Endothelial cell of umbilical vein (primary cell): ENCODE results near the gene POU6F2. TPM values are rescaled to one million over a fixed set of nuclear protein-coding genes. Genes with fewer than 3 reads are reported as not detected.

Experiments
- BruUV-seq: library from RNA; stranded (reverse); fragments of 400-500 nt; replicated peaks from 2 replicates; lab custom pipeline; 2021; lab: Mats Ljungman, UMichigan
- CTCF ChIA-PET: fragments of 300-600, 350-600 bp; sonication (Branson Sonifier 250); formaldehyde crosslinking; loops from one replicate; lab custom pipeline; 2021; ENCODE audit warnings: antibody characterized with exemption, inconsistent platforms; lab: Charles Lee
- POLR2A ChIA-PET: fragments of 300-600, 350-600 bp; sonication (Branson Sonifier 250); formaldehyde crosslinking; loops from one replicate; lab custom pipeline; 2021; ENCODE audit warnings: antibody characterized with exemption, inconsistent platforms; lab: Charles Lee
- DNase-seq: peaks from one replicate; pipeline ENCODE4 v3.0.0-alpha.2; 2011; ENCODE audit warnings: low read depth, low spot score
- FAIRE-seq: peaks from 2 replicates; lab custom pipeline; 2011; peaks lifted over from hg19 to GRCh38; lab: Jason Lieb, UNC
- H2AFZ ChIP-seq: 2 replicates; pipeline ENCODE4 v1.6.0; 2012; ENCODE audit warnings: low read depth, low read length, control low read depth, inconsistent platforms
- H3K27ac ChIP-seq: 2 replicates; pipeline ENCODE4 v1.5.1; 2011; ENCODE audit warnings: low read depth, mild to moderate bottlenecking, control low read depth, low read length, moderate library complexity; ENCODE audit not compliant: insufficient read depth
- H3K27me3 ChIP-seq, 2 experiments: 2 replicates each; pipeline versions ENCODE4 v1.6.0 to v1.6.1; 2011; ENCODE audit warnings: low read length in 2 of 2, mixed read lengths in 1 of 2; ENCODE audit not compliant: control insufficient read depth in 2 of 2, insufficient read depth in 2 of 2
- H3K36me3 ChIP-seq, 2 experiments: 2 replicates in 1 of 2; 3 replicates in 1 of 2; pipeline ENCODE4 v1.5.1; 2011; ENCODE audit warnings: low read length in 2 of 2, mild to moderate bottlenecking in 1 of 2, moderate library complexity in 1 of 2; ENCODE audit not compliant: control insufficient read depth in 2 of 2, insufficient read depth in 2 of 2; ENCODE audit errors: extremely low read depth in 1 of 2
- H3K4me1 ChIP-seq: 3 replicates; pipeline ENCODE4 v1.5.1; 2011; ENCODE audit warnings: mild to moderate bottlenecking, low read length; ENCODE audit not compliant: control insufficient read depth, insufficient read depth; ENCODE audit errors: extremely low read depth
- H3K4me2 ChIP-seq: 2 replicates; pipeline ENCODE4 v1.6.1; 2011; ENCODE audit warnings: low read length, control low read depth, mixed read lengths; ENCODE audit not compliant: insufficient read depth
- H3K4me3 ChIP-seq, 3 experiments: fragments of 200-600 bp in 1 of 3; sonication (generic), shearing (Covaris generic) in 1 of 3; replicated peaks in 1 of 3; 2 replicates each; pipeline ENCODE4 v1.5.1; 2011 to 2016; ENCODE audit warnings: control low read depth in 3 of 3, low read length in 3 of 3, mild to moderate bottlenecking in 2 of 3, inconsistent platforms in 1 of 3, low read depth in 1 of 3, moderate library complexity in 1 of 3; ENCODE audit not compliant: insufficient read depth in 1 of 3
- H3K79me2 ChIP-seq: 2 replicates; pipeline ENCODE4 v1.6.0; 2012; ENCODE audit warnings: low read length, inconsistent platforms; ENCODE audit not compliant: control insufficient read depth, insufficient read depth
- H3K9ac ChIP-seq: replicated peaks from 2 replicates; pipeline ENCODE3; 2011; ENCODE audit warnings: low read length, control low read depth; ENCODE audit not compliant: insufficient read depth; ENCODE audit errors: extremely low read depth
- H3K9me1 ChIP-seq: replicated peaks from 3 replicates; pipeline ENCODE4 v1.6.0; 2011; ENCODE audit warnings: mild to moderate bottlenecking, low read length; ENCODE audit not compliant: control insufficient read depth, insufficient read depth; ENCODE audit errors: extremely low read depth
- H3K9me3 ChIP-seq: replicated peaks from 2 replicates; pipeline ENCODE4 v1.5.1; 2012; ENCODE audit warnings: low read length, inconsistent platforms; ENCODE audit not compliant: control insufficient read depth, insufficient read depth
- H4K20me1 ChIP-seq: replicated peaks from 2 replicates; pipeline ENCODE3; 2011; ENCODE audit warnings: mild to moderate bottlenecking, low read length; ENCODE audit not compliant: control insufficient read depth, insufficient read depth; ENCODE audit errors: extremely low read depth
- CTCF ChIP-seq, 2 donors: IDR thresholded peaks; 1 replicate in 1 of 2; 2 replicates in 1 of 2; pipeline ENCODE4 v1.5.1; 2011; ENCODE audit warnings: low read length in 2 of 2, mild to moderate bottlenecking in 2 of 2, moderate library complexity in 2 of 2, control low read depth in 1 of 2, inconsistent platforms in 1 of 2, low read depth in 1 of 2; ENCODE audit not compliant: insufficient read depth in 1 of 2; ENCODE audit errors: extremely low read depth in 1 of 2
- EZH2 ChIP-seq: IDR thresholded peaks from 2 replicates; pipeline ENCODE4 v1.6.1; 2012; ENCODE audit warnings: borderline replicate concordance, low read depth, mild to moderate bottlenecking, moderate library complexity, low read length, inconsistent platforms; ENCODE audit not compliant: severe bottlenecking
- FOS ChIP-seq: IDR thresholded peaks from 2 replicates; pipeline ENCODE4 v1.6.1; 2011; ENCODE audit warnings: mild to moderate bottlenecking, low read length, moderate library complexity, borderline replicate concordance; ENCODE audit not compliant: insufficient read depth
- GATA2 ChIP-seq: IDR thresholded peaks from 2 replicates; pipeline ENCODE4 v1.7.0; 2011; ENCODE audit warnings: low read depth, mild to moderate bottlenecking, moderate library complexity, mixed read lengths, low read length; ENCODE audit not compliant: insufficient read length, insufficient read depth
- JUN ChIP-seq: IDR thresholded peaks from 2 replicates; pipeline ENCODE4 v1.6.1; 2011; ENCODE audit warnings: borderline replicate concordance, low read depth; ENCODE audit not compliant: insufficient read length, insufficient read depth
- MAX ChIP-seq: IDR thresholded peaks from 2 replicates; pipeline ENCODE4 v1.6.1; 2011; ENCODE audit not compliant: insufficient read depth, insufficient read length
- MYC ChIP-seq: IDR thresholded peaks from one replicate; pipeline ENCODE4 v1.6.1; 2011; ENCODE audit warnings: mild to moderate bottlenecking, low read depth, low read length
- POLR2A ChIP-seq: IDR thresholded peaks from 2 replicates; pipeline ENCODE4 v1.6.1; 2012; ENCODE audit warnings: low read depth, mild to moderate bottlenecking, control low read depth, low read length
- POLR2AphosphoS5 ChIP-seq: IDR thresholded peaks from 2 replicates; pipeline ENCODE4 v1.6.1; 2012; ENCODE audit warnings: low read depth, mild to moderate bottlenecking, control low read depth, low read length, moderate library complexity; ENCODE audit not compliant: insufficient read depth
- dilution Hi-C: fragments of 300-500 bp; cut with MboI; formaldehyde crosslinking; loops from one replicate; pipeline ENCODE4 v1.15.0; 2019; ENCODE audit warnings: low sequenced_read_pairs; ENCODE audit not compliant: extremely low pct_ligation_motif_present
- intact Hi-C: fragments of 100-400 bp; cut with micrococcal nuclease; formaldehyde crosslinking; loops from one replicate; pipeline ENCODE4 v1.10.0; 2022
- polyA plus RNA-seq, 4 experiments: library from polyadenylated mRNA; depleted of rRNA in 3 of 4; stranded (reverse) in 3 of 4; unstranded in 1 of 4; fragments of >200 nt; gene quantifications; 2 replicates each; pipeline versions ENCODE4 v1.2.1 to v1.2.3, GENCODE V29; 2011 to 2012; ENCODE audit warnings: missing spikeins in 1 of 4
- total RNA-seq: library from RNA; stranded (reverse); gene quantifications from 2 replicates; pipeline ENCODE4 v1.2.3, GENCODE V29; 2021

POU6F2 gene
- total and polyA plus RNA-seq, 2 donors (not counting 3 experiments of a cell fraction or from before 2014, with no cell fraction given) = 0.29 TPM; not detected in 1

GRCh38 chr7:39415091-39415787 lies 437.5 kb downstream of the POU6F2 start:
- Histone ChIP-seq H4K20me1 (no peaks in the 10 kb centered on the region), H3K4me3 (no peak overlapping the region), H3K4me1 (peaks cover 8% of the 10 kb centered on the region), H3K9me1 (no peaks in the 10 kb centered on the region), H3K9me3 (no peaks in the 10 kb centered on the region), H3K27me3 (peaks cover 11 to 26% of the 10 kb centered on the region in 2 experiments), H3K36me3 (no peaks in the 10 kb centered on the region), H3K9ac (no peak overlapping the region), H2AFZ (no peak overlapping the region), H3K79me2 (no peaks in the 10 kb centered on the region), H3K27ac (no peak overlapping the region), H3K4me2 (no peak overlapping the region)
- dilution Hi-C loops (no loop called here), intact Hi-C loops (no loop called here)
- TF ChIP-seq POLR2AphosphoS5 (no peak), FOS (no peak), JUN (no peak), CTCF (IDR thresholded peaks at IDR 0.05; ENCODE audit: extremely low read depth in 1 of 2, insufficient read depth in 1 of 2, low read depth in 1 of 2, low read length in 2 of 2) (no peak), POLR2A (no peak), GATA2 (no peak), MAX (no peak), EZH2 (no peak), MYC (no peak)
- no TSS peak for BruUV-seq
- DNase-seq (no peak), FAIRE-seq (no peak)
- ChIA-PET CTCF (interaction anchor here (1.3 kb wide), 1 partner anchor 39 kb away, joined by 4 read pairs; no protein-coding TSS in a partner anchor), POLR2A (no interaction called here)
